Measurements from ENCODE around the gene LGALS4. TPM values are rescaled to one million over a fixed set of nuclear protein-coding genes. Genes with fewer than 3 reads are reported as not detected.

LGALS4 gene
- total RNA-seq, 1 donor from 2014 or later, result 0.86 TPM

DNA sequence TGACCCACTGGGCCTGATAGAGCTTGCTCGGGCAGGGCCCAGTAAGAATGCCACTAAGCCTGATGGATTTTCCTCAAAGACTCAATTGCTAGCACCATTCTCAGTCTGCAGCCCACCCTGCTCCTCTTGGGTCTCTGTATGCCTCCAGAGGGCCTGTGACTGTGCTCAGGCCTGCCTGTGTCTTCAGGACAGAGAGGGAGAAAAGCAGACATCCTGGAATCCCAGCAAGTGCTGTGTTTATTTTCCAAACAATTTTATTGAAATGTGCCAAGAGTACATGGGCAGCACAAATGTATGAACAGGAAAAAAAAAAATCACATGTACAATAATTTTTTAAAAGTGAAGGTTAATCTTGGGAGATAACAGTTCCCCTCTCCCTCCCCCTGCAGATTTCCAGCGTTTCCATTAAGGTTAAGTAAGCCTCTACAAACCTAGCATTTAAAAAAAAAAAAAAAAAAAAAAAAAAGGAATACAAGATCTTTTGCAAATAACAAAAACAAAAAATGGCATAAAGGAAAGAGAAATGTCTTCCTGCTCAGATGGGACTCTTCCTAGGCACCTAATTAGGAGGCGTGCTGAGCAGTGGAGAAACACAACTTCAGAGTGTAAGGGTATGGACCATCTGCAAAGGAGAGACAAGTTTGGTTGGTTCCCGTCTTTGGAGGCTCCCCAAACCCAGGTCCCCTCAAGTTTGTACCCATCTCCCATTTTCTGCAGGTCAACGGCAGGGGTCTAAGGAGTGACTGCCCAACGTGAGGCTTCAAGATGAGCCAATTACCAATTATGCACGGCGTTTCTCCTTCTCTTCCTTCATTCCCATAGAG lies 23.6 kb upstream of the LGALS4 start:
- DNase-seq (ENCODE audit: low read depth, low spot score), result no peak
- Mint-ChIP-seq H3K4me1 (peaks cover 12% of the 10 kb centered on the region), H3K4me3 (peak overlapping the region; percentile 48), H3K36me3 (ENCODE audit: low read depth) (peaks cover 32% of the 10 kb centered on the region), H3K9me3 (no peaks in the 10 kb centered on the region), H3K27ac (ENCODE audit: unreplicated experiment) (no peak overlapping the region), H3K27me3 (ENCODE audit: low read depth) (no peaks in the 10 kb centered on the region)
- TF ChIP-seq, protein P1, sequence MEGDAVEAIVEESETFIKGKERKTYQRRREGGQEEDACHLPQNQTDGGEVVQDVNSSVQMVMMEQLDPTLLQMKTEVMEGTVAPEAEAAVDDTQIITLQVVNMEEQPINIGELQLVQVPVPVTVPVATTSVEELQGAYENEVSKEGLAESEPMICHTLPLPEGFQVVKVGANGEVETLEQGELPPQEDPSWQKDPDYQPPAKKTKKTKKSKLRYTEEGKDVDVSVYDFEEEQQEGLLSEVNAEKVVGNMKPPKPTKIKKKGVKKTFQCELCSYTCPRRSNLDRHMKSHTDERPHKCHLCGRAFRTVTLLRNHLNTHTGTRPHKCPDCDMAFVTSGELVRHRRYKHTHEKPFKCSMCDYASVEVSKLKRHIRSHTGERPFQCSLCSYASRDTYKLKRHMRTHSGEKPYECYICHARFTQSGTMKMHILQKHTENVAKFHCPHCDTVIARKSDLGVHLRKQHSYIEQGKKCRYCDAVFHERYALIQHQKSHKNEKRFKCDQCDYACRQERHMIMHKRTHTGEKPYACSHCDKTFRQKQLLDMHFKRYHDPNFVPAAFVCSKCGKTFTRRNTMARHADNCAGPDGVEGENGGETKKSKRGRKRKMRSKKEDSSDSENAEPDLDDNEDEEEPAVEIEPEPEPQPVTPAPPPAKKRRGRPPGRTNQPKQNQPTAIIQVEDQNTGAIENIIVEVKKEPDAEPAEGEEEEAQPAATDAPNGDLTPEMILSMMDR (conservative IDR thresholded peaks at IDR 0.05), result no peak

DNA sequence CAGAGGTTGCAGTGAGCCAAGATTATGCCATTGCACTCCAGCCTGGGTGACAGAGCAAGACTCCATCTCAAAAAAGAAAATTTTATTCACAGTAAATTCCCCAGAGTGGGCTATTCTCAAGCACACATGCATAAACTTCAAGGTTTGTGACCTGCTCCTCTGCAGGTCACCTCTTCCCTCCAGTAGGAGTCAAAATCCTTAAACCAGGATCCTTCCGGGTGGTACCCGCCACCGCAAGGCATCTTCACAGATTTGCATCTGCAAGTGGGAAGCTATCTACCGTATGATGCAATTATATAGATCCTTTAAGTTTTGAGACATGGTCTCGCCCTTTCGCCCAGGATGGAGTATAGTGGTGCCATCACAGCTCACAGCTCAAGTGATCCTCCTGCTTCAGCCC lies 21.8 kb upstream of the LGALS4 start:
- H3K4me1 Mint-ChIP-seq, result peaks cover 15% of the 10 kb centered on the region
- peak overlapping the region; percentile 71 for H3K4me3 Mint-ChIP-seq
- H3K9me3 Mint-ChIP-seq, result no peaks in the 10 kb centered on the region
- H3K27ac Mint-ChIP-seq (ENCODE audit: unreplicated experiment), result no peak overlapping the region
- no peaks in the 10 kb centered on the region for H3K27me3 Mint-ChIP-seq (ENCODE audit: low read depth)
- TF ChIP-seq, protein P1 (conservative IDR thresholded peaks at IDR 0.05), result no peak
- DNase-seq (ENCODE audit: low read depth, low spot score), result no peak
- H3K36me3 Mint-ChIP-seq (ENCODE audit: low read depth), result peaks cover 28% of the 10 kb centered on the region

DNA sequence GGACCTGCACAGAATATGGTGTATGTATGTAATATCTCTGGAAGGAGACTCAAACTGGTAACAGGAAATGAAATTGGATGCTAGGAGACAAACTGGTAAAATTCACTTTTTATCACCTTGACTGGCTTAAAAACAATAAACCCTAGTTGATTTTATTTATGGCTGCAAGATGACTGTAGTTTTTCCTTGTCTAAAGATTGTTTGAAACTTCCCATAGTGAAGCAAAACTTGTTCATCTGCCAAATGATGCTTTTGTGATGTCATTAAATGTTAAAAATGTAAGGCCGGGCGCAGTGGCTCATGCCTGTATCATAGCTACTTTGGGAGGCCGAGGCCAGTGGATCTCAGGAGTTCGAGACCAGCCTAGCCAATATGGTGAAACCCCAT lies 21.4 kb upstream of the LGALS4 start:
- H3K9me3 Mint-ChIP-seq, result no peaks in the 10 kb centered on the region
- no peak for DNase-seq (ENCODE audit: low read depth, low spot score)
- peaks cover 15% of the 10 kb centered on the region for H3K4me1 Mint-ChIP-seq
- H3K36me3 Mint-ChIP-seq (ENCODE audit: low read depth), result peaks cover 24% of the 10 kb centered on the region
- no peaks in the 10 kb centered on the region for H3K27me3 Mint-ChIP-seq (ENCODE audit: low read depth)
- H3K4me3 Mint-ChIP-seq, result peak overlapping the region; percentile 58
- no peak overlapping the region for H3K27ac Mint-ChIP-seq (ENCODE audit: unreplicated experiment)
- TF ChIP-seq, protein P1 (conservative IDR thresholded peaks at IDR 0.05), result no peak

DNA sequence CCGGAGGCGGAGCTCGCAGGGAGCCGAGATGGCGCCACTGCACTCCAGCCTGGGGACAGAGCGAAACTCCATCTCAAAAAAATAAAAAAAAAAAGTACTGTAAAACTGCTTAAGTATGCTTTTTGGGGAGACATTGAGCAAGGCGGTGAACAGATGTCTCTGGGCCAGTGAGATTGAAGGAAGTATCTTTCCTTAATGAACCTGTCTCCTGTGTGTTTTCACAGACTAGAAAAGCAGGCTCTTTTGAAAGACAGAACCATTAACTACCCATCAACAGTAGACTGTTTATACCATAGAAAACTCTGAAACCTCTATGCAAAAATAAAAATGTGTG lies 20.3 kb upstream of the LGALS4 start:
- no peak for DNase-seq (ENCODE audit: low read depth, low spot score)
- Mint-ChIP-seq H3K4me3 (no peak overlapping the region), H3K27ac (ENCODE audit: unreplicated experiment) (no peak overlapping the region), H3K4me1 (peaks cover 15% of the 10 kb centered on the region), H3K36me3 (ENCODE audit: low read depth) (peaks cover 19% of the 10 kb centered on the region), H3K9me3 (no peaks in the 10 kb centered on the region), H3K27me3 (ENCODE audit: low read depth) (no peaks in the 10 kb centered on the region)
- TF ChIP-seq, protein P1 (conservative IDR thresholded peaks at IDR 0.05), result no peak

DNA sequence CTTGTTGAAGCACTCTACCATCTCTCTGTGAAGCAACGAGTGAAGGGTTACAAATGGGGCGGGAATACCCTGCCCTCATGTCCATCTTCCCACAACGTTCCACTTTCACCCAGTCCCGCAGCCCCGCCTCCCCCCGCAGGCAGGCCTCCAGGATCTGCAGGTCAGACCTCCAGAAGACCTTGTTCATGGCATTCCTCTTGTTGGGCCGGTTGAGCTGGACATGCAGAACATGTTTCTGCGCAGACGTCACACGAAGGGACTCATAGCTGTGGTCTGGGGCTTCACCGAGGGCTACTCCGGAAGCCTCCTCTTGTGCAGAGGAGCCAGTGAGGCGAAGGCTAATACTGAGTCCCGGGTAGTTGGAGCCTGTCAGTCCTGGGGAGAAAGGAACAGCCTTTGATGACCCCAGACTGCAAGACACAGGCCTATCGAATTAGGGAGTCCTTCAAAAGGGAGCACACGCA lies 18.4 kb upstream of the LGALS4 start:
- Mint-ChIP-seq H3K9me3 (no peaks in the 10 kb centered on the region), H3K27me3 (ENCODE audit: low read depth) (no peaks in the 10 kb centered on the region), H3K27ac (ENCODE audit: unreplicated experiment) (peak overlapping the region; percentile 84), H3K36me3 (ENCODE audit: low read depth) (peaks cover 19% of the 10 kb centered on the region), H3K4me1 (peaks cover 19% of the 10 kb centered on the region), H3K4me3 (peak overlapping the region; percentile 86)
- TF ChIP-seq, protein P1 (conservative IDR thresholded peaks at IDR 0.05), result no peak
- peak; percentile 19 for DNase-seq (ENCODE audit: low read depth, low spot score)
